M059J (cell line): ENCODE measurements around the gene DOCK8. TPM values are rescaled to one million over a fixed set of nuclear protein-coding genes. Genes with fewer than 3 reads are reported as not detected.
"Not testable (repeated sequence)": the region's sequence is repeated elsewhere in the genome, so short reads cannot be mapped to it uniquely, and the experiment has no call there.

Experiments
- DNase-seq: peaks from one replicate; pipeline ENCODE4 v3.0.0-alpha.2; 2012; ENCODE audit warnings: low read depth
- total RNA-seq: library from RNA; depleted of rRNA; stranded (reverse); fragments of >200 nt; shearing (Covaris generic); gene quantifications from 2 replicates; pipeline ENCODE4 v1.2.3, GENCODE V29; 2014

The DOCK8 gene
- total RNA-seq, 1 experiment from 2014 or later, result 0.49 TPM

DNA sequence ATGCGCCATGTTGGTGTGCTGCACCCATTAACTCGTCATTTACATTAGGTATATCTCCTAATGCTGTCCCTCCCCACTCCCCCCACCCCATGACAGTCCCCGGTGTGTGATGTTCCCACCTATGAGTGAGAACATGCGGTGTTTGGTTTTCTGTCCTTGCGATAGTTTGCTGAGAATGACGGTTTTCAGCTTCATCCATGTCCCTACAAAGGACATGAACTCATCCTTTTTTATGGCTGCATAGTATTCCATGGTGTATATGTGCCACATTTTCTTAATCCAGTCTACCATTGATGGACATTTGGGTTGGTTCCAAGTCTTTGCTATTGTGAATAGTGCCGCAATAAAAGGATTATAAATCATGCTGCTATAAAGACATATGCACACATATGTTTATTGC is 195.0 kb downstream of the DOCK8 start:
- DNase-seq, result not testable (repeated sequence)

DNA sequence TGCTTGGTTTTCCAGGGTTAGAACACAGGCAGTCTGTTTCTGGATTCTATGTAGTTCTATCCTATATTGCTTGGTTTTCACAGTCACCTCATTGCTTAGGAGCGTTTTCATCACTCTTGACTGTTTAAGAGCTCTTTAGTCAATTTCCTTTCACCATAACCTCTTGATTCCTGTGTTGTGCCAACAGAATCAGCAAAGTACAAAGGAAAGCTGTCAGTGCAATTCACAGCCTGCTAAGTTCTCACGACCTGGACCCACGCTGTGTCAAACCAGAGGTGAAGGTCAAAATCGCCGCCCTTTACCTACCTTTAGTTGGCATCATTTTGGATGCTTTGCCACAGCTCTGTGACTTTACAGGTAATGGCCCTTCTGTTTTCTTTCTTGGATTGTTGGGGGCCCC is 199.9 kb downstream of the DOCK8 start:
- no peak for DNase-seq

DNA sequence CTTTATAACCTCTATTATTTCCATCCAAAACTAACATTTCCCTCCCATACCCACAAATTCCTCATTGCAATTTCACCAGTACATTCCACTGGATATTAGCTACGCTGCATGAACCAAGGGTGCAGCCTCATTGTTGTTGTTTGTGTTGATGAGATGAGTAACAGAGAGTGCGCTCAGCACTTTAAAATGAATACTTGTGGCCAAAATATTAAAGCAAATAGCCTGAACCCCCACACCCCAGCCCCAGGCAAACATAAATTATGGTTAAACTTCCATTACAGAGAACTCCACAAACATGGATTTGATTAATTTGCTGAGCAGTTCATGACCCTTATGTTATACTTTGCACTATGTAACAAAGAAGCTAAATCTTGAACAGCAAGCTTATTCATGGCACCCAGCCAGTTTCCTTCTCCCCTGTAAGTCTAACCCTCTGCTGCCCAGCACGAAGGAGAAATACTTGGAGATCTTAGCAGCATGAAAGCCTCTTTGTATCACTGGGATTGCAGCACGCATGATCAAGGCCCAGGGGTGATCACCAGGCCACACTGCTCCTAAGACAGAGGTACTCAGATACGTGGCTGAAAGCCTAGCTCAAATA is 205.0 kb downstream of the DOCK8 start:
- peak; percentile 91 for DNase-seq

DNA sequence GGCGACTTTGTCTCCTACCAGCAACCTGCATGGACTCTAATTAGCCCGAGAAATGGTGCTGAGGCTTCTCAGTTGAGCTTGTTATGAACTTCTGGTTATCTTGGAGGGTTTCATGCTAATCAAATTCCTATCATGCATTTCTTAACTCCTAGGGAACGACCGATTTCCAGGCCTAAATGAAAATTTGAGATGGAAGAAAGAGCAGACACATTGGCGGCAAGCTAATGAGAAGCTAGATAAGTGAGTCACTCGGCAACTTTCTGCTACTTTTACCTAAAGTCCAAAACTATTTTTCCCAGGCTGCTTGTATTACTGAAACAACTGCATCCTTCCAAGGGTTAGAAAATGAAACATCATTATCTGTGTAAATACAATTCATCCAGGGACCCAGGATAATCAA is 207.2 kb downstream of the DOCK8 start:
- no peak for DNase-seq

DNA sequence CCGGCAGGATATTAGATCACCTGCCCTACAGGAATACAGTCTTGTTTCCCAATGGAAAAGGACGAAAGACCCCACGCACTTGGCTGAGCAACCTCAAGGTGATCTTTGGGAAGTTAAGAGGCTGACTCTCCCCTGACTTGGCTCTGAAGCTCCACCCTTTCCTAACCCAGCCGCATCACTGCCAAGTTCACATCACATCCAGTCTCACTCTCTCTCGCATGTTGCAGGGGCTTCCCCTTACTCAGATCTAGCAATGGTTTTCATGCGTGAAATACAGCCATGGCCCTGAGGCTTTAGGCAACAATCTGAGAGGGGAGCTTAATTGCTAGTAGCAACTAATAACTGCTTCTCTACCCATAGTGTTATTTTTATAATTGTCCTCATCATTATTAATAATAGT is 211.6 kb downstream of the DOCK8 start:
- DNase-seq, result no peak

DNA sequence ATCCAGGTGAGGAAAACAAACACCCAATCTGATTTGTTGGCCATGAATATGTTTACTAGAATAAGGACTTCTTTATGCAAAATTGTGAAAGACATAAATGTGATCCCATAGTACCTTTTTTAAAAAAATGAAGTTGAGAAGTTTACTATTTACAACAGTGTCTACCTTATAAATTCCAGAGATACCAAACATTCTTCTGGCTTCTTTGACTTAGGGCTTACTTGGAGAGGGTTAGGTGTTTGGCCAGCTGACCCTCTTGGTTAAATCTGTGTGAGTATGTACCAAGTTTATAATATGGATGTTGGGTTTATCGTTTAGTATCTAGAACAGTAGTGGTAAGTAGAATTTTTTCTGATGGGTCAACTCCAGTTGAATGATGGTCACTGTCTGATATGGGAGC is 212.3 kb downstream of the DOCK8 start:
- DNase-seq, result peak; percentile 22

DNA sequence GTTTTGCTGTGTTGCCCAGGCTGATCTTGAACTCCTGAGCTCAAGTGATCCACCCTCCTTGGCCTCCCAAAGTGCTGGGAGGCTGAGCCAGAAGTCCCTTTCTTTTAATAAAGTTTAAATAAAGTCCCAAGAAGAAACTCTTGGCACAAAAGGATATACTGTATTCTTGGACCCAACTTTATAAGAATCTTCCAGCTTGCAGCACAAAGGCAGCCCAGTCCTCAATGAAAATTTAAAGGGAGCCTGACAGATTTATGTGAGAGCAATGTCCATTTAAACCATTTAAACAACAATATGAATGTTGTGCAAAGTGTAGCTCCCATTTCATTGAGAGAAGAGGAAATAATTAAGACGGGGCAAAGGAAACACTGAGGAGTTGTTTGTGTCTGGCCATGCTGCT is 217.0 kb downstream of the DOCK8 start:
- DNase-seq, result no peak

DNA sequence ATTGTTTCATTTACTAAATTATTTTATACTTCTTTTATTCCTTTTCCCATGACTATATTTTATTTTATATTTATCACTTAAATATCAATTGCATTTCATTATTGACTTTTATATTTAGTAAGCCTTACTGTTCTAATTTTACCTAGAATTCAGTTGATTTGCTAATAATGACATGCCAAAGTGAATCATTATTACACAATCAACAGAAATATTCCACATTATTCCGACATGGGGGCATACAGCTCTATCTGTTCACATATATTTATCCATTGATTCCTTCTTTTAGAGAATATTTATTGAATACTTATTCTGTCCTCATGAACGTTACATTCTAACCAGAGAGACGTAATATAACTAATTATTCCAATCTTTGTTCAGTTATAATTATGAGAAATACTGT is 221.8 kb downstream of the DOCK8 start:
- no peak for DNase-seq

DNA sequence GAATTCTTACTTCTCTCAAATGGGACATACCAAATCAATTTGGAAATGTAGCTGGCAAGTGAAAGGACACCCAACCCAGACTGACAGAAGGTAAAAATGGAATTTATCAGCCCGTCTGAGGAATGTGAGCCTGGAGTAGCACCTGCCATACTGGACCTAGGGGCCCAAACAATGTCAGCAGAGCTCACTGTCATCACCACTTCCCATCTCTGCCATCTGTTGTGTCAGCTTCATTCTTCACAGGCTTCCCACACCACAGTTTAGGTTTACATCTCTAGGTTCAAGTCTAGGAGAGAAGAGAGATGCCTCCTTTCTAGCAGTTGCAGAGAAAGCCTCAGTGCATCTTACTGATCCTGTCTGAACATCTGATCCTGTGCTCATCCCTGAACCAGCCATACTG is 222.4 kb downstream of the DOCK8 start:
- DNase-seq, result no peak

DNA sequence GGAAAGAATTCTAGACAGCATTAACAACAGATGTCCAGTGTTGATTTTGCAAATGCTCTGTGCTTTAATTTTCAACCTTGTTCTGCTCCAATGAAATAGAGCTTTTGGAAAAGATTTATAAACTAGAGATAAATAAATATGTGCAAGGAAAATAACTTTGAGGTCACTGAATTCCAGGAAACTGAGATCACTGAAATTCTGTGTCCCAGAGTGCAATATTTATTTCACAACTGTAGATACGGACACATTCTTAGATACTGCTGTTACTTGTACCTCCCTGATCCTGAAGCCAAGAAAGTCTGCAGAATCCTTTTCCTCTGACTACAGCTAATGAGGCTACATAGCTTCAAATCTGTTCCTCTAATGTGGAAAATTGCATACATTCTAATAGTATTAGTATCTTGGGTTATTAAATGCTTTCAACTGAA is 222.9 kb downstream of the DOCK8 start:
- DNase-seq, result peak; percentile 67

DNA sequence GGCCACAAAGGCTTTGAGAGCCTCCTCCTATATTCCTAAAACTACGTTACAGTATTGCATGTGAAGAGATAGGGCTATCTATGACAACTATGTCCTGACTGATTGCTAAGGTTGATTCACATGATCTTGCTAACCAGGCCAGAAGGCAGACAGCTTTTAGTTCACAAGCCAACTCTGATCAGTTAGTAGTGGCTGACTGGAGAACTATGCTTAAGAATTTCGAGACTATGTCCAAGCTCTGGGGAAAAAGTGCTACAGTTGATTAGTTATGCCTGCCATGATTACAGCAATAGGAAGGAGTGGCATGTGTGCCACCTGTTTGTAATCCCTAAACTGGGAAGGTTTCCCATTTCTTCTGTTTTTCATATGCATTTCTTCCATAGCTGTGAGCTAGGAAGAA is 223.4 kb downstream of the DOCK8 start:
- no peak for DNase-seq

DNA sequence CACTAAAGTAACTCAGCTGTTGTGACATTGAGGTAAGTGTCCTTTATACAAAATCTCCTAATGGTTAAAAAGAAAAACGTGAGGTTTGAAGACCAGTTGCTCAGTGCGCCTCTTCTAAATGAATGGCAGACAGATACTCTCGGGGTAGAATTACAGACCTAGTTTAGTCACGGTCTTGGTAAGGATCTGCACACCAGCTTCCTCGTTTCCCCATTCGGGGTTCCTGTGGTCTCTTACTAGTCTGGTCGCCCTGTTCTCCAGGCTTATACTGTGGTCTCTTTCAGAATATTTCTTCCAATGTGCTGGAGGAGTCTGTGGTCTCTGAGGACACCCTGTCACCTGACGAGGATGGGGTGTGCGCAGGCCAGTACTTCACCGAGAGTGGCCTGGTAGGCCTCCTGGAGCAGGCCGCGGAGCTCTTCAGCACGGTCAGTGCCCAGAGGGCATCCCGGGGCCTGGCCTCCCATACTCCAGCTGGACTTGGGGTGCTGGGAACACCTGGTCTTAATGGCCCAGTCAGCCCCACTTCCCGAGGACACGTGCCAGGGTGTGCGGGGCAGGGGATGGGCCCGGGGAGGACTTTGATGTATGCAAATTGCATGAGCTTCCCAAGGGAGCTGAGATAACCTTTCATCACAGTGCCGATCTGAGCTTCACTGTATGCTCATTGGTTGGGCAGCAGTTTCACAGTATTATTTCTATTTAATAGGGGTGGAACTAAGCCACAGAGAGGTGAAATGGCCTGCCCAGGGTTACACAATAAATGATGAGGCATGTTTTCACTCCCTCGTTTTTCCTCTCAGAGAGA is 224.5 kb downstream of the DOCK8 start:
- DNase-seq, result no peak

DNA sequence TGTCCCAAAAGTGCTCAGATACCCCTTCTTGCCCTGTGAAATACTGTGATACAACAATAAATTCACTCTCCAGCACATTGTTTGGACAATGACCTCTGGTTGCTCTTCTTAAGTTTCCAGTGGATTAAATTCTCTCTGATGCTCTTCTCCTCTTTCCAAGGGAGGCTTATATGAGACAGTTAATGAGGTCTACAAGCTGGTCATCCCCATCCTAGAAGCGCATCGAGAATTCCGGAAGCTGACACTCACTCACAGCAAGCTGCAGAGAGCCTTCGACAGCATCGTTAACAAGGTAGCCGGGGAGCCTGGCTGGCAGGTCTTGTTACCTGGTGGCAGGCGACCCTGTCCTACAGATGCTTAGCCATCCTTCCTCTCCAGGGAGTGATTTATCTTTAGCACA is 226.5 kb downstream of the DOCK8 start:
- no peak for DNase-seq

DNA sequence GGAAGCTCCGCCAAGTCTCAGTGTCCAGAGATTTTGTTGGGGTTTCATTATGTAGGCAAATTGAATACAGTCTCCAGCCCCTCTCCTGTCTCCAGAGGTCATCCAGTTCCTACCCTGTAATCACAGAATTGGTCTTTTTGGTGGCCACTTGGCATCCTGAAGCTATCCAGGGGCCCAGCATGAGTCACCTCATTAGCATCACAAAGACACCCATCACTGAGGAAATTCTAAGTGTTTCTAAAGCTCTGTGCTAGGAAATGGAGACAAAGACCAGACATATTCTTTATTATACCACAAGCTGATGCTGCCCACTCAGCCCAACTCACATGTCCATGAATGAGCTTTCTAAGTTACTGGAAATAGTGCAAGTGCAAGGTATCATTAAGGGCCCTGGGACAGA is 229.9 kb downstream of the DOCK8 start:
- peak; percentile 66 for DNase-seq

DNA sequence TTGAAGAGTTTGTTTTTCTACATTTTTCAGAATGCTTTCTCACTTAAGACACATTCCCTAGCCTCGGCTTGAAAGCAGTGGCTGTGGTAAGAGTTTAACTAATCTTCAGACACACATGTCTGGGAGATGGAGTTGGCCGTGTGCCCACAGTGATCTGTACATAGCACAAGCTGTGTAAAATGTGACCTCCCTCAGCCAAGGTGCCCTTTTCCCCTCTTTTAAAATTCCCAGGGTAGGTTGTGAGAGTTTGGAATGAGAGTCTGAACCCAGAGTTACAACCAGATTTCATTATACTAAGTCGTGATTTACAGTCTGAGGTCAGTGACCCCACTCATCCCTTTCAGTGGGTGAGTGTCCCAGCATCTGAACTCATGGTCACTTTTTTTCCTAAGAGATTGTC is 230.4 kb downstream of the DOCK8 start:
- peak; percentile 50 for DNase-seq

DNA sequence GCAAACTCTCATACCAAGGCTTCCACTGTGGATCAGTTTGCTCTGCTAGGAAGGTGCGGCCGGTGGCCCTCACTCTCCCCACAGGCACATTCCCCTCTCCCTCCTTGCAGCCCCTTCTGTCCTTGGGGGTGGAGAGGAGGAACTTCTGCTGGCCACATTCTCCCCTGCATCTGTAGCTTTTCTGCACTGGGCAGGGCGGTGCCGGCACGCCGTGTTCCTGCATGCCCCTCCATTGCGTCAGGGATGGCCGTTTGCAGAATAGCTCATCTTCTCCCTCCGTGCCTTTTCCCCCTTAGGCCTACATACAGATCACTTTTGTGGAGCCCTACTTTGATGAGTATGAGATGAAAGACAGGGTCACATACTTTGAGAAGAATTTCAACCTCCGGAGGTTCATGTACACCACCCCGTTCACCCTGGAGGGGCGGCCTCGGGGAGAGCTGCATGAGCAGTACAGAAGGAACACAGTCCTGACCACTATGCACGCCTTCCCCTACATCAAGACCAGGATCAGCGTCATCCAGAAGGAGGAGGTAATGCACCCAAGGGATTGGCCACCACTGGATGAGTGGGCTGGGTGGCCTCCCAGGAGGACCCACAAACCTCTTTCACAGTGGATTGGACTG is 231.5 kb downstream of the DOCK8 start:
- DNase-seq, result no peak

DNA sequence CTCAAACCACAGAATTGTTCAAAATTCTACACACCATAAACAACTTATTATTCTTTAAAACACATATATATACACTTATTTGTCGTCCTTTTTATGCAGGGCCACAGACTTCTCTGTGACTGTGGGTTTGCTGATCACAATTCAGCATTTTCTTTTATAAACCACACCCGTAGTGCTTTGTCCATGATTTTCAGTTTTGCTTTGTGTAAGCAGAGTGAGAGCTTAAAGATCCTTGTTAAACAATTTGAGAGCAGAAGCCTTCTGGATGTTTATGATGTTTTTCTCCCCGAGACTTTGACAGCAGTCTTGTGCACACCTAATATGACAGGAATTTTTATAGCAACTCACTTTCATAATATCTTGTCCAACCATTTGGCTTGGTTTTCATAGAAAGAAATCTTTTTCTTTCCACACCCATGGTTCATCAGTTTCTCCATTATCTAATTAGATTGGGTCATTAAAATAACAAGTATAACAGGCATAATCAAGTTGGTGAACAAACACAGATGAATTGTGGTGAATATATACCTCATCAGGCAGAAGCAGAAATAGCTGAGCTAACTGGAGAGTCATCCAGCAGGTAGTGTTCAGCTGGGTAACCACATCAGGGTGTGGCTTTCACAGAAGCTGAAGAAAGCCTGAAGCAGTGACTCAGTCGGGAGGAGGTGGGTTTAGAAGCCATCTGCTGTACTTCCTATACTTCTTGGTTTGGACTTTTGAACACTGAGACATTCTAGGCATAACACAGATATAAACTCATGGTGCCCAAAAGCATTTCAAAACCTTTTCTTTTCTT is 232.8 kb downstream of the DOCK8 start:
- peak; percentile 87 for DNase-seq

DNA sequence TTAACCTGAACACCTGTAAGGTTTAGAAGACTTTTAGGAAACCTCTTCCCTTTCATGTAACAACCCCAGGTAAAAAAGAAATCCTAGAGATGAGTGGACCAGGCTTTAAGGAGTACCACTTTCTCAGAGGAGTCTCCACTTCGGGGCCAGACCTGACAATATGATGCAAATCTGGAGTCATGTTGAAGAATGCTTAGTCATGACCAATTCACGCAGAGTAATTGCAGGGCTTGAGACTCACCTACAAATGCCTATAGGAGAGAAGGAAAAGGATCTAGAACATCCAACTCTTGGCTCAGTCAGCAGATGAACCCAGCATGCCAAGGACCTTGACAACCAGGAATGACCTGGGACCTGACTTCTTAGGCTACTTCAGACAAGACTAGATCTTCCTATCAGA is 235.4 kb downstream of the DOCK8 start:
- peak; percentile 33 for DNase-seq

DNA sequence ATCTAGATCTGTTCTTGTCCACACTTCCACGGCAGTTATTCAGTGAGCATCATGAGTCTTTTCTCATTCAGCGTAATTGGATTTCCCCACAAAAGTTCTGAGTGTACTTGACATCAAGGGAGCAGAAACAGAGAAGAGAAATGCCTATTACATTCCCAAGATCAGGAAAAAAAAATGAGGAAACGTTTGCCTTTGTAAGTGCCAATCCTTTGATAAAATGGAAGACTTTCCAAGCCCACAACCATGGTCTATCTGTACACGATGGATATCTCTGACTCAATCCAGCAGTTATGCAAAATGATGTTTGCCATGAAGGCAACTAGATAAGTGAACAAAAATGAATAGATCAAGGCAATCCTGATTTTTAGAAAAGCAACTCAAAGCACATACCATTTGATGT is 235.9 kb downstream of the DOCK8 start:
- peak; percentile 33 for DNase-seq

DNA sequence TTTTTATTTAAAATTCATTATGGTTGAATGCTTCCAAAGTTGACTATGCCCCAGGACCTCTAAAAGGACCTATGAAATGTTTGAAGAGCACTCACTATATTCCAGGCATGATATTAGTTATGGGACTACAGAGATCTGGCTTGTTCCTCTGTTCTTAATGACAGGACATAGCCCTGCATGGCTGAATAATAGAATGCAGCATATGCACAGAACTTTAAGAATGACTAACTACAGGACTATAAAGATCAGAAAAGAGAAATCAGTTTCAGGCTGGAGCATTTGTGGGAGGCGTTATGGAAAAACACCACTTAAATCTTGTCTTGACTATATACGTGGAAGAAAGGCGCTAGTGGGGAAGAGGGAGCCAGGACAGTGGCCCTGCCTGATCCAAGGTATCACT is 239.2 kb downstream of the DOCK8 start:
- no peak for DNase-seq

DNA sequence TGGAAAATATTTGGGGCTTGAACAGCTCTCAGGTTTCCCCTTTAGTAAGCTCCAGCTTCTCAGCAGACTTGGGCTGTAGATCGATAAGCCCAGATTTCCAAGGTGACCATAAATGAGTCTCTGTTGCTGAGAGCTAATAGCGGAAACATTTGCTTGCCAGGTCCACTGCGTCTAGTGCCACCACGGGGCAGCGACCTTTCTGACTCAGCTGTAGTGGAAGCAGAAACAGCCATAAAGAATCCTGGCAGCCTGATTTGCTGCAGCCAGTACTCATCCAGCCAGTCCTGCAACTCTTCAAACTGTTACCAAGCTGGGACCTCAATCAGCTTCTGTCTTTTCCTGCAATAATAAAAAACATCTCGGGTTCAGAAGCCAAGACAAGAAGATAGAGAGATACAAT is 241.7 kb downstream of the DOCK8 start:
- peak; percentile 31 for DNase-seq

DNA sequence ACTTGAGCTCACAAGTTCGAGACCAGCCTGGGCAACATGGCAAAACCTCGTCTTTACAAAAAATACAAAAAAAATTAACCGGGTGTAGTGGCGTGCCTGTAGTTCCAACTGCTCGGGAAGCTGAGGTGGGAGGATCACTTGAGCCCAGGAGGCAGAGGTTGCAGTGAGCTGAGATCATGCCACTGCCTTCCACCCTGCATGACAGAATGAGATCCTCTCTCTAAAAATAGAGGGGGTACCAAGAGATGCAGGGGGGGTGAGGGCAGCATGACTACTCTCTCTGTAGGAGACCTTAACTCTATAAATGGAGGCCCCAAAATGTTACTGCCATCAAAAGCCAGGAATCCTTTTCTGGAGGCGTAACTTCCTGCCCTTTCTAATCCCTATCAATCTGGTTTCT is 243.9 kb downstream of the DOCK8 start:
- DNase-seq, result no peak
